Cerebellar cortex (tissue), 1 donor: ENCODE results near the gene TMEM91.
"Not testable (repeated sequence)": the region's sequence is repeated elsewhere in the genome, so short reads cannot be mapped to it uniquely, and the experiment has no call there.

Experiments
- DNase-seq: peaks from one replicate; pipeline ENCODE4 v3.0.0-alpha.2; 2015; ENCODE audit warnings: low spot score

Gene TMEM91

GRCh38 chr19:41353466-41354342 lies 22.6 kb upstream of the TMEM91 start, which contains the start of gene TGFB1:
Gene TGFB1, minus strand, starts transcription at chr19:41353922. Its CDS starts 878 bp downstream, at chr19:41353044.
- peak; percentile 44 for DNase-seq

GRCh38 chr19:41354343-41354953 lies 21.9 kb upstream of the TMEM91 start:
- DNase-seq = no peak

- no peak for DNase-seq
Measured at GRCh38 chr19:41355035-41355434, 21.3 kb upstream of the TMEM91 start.

GRCh38 chr19:41355802-41356201 lies 20.5 kb upstream of the TMEM91 start:
- DNase-seq = no peak

GRCh38 chr19:41356984-41357739 lies 19.2 kb upstream of the TMEM91 start:
- no peak for DNase-seq

GRCh38 chr19:41357746-41358145 lies 18.6 kb upstream of the TMEM91 start:
- DNase-seq = no peak

GRCh38 chr19:41359741-41360140 lies 16.6 kb upstream of the TMEM91 start:
- no peak for DNase-seq

GRCh38 chr19:41362143-41362847 lies 14.0 kb upstream of the TMEM91 start:
- no peak for DNase-seq

- no peak for DNase-seq
Measured at GRCh38 chr19:41363371-41363752, 13.0 kb upstream of the TMEM91 start.

GRCh38 chr19:41363753-41364523 lies 12.4 kb upstream of the TMEM91 start, which contains the start of gene B9D2:
Gene B9D2, minus strand, starts transcription at chr19:41364149. Its CDS starts 630 bp downstream, at chr19:41363519.
- peak; percentile 99 for DNase-seq

- DNase-seq = no peak
Measured at GRCh38 chr19:41364524-41365391, 11.6 kb upstream of the TMEM91 start.

- DNase-seq = no peak
Measured at GRCh38 chr19:41366089-41366488, 10.2 kb upstream of the TMEM91 start.

- no peak for DNase-seq
Measured at GRCh38 chr19:41367848-41368301, 8.5 kb upstream of the TMEM91 start.

- DNase-seq = no peak
Measured at GRCh38 chr19:41369769-41370168, 6.6 kb upstream of the TMEM91 start.

- not testable (repeated sequence) for DNase-seq
Measured at GRCh38 chr19:41371119-41371518, 5.2 kb upstream of the TMEM91 start.

- no peak for DNase-seq
Measured at GRCh38 chr19:41371541-41371940, 4.8 kb upstream of the TMEM91 start.

GRCh38 chr19:41372501-41372900 lies 3.8 kb upstream of the TMEM91 start:
- DNase-seq = no peak

GRCh38 chr19:41373993-41374392 lies 2.3 kb upstream of the TMEM91 start:
- peak; percentile 73 for DNase-seq

- no peak for DNase-seq
Measured at GRCh38 chr19:41376998-41377365, 649 bp downstream of the TMEM91 start.
